NCI-H187 (cell line): Measurements from ENCODE around the gene OSBPL3.
A peak's percentile ranks its signal among the peaks of the same experiment; 100 is the strongest.
"Not testable (repeated sequence)": the region's sequence is repeated elsewhere in the genome, so short reads cannot be mapped to it uniquely, and the experiment has no call there.

Experiments
- DNase-seq, 2 experiments: peaks; one replicate each; lab custom pipeline; 2025; lab: John Stamatoyannopoulos, UW

The OSBPL3 gene

GRCh38 chr7:24979863-24980533 is at the start of gene OSBPL3:
Gene OSBPL3, minus strand, starts transcription at chr7:24980178. Its CDS starts 87,706 bp downstream, at chr7:24892472.
- peak; percentile 53 to 80 for DNase-seq

- no peak for DNase-seq
These were observed 49.1 kb upstream of the OSBPL3 start for GRCh38 chr7:25029075-25029474.

GRCh38 chr7:25028370-25029021 is 48.5 kb upstream of the OSBPL3 start:
- no peak for DNase-seq

- DNase-seq = no peak
These were observed 46.2 kb upstream of the OSBPL3 start for GRCh38 chr7:25026156-25026555.

GRCh38 chr7:25025218-25025671 is 45.3 kb upstream of the OSBPL3 start:
- no peak for DNase-seq

- DNase-seq = no peak
These were observed 44.1 kb upstream of the OSBPL3 start for GRCh38 chr7:25024066-25024465.

- not testable (repeated sequence) for DNase-seq
These were observed 37.7 kb upstream of the OSBPL3 start for GRCh38 chr7:25017671-25018070.

- DNase-seq = no peak
These were observed 34.8 kb upstream of the OSBPL3 start for GRCh38 chr7:25014756-25015155.

GRCh38 chr7:25012710-25013109 is 32.7 kb upstream of the OSBPL3 start:
- not testable (repeated sequence) for DNase-seq

GRCh38 chr7:25012254-25012653 is 32.3 kb upstream of the OSBPL3 start:
- DNase-seq = no peak

- no peak for DNase-seq
These were observed 29.3 kb upstream of the OSBPL3 start for GRCh38 chr7:25009257-25009656.

GRCh38 chr7:25007668-25008067 is 27.7 kb upstream of the OSBPL3 start:
- DNase-seq = no peak

- no peak for DNase-seq
These were observed 26.3 kb upstream of the OSBPL3 start for GRCh38 chr7:25006276-25006675.

GRCh38 chr7:25005658-25006057 is 25.7 kb upstream of the OSBPL3 start:
- no peak for DNase-seq

- DNase-seq = no peak
These were observed 22.8 kb upstream of the OSBPL3 start for GRCh38 chr7:25002786-25003185.

- no peak for DNase-seq
These were observed 15.5 kb upstream of the OSBPL3 start for GRCh38 chr7:24995466-24995865.

GRCh38 chr7:24992314-24992713 is 12.3 kb upstream of the OSBPL3 start:
- DNase-seq = no peak

GRCh38 chr7:24991353-24991752 is 11.4 kb upstream of the OSBPL3 start:
- no peak for DNase-seq

GRCh38 chr7:24987331-24987842 is 7.4 kb upstream of the OSBPL3 start:
- no peak for DNase-seq

- DNase-seq = no peak
These were observed 2.9 kb upstream of the OSBPL3 start for GRCh38 chr7:24982917-24983316.

GRCh38 chr7:24981171-24981951 is 1.4 kb upstream of the OSBPL3 start:
- DNase-seq = no peak

GRCh38 chr7:24980534-24981170 is 674 bp upstream of the OSBPL3 start:
- DNase-seq = no peak
